Cerebellar cortex (tissue), 1 donor: Measurements from ENCODE around the gene INPP4A.

Source experiments
- DNase-seq: peaks from one replicate; pipeline ENCODE4 v3.0.0-alpha.2; 2015; ENCODE audit warnings: low spot score

INPP4A gene

DNA sequence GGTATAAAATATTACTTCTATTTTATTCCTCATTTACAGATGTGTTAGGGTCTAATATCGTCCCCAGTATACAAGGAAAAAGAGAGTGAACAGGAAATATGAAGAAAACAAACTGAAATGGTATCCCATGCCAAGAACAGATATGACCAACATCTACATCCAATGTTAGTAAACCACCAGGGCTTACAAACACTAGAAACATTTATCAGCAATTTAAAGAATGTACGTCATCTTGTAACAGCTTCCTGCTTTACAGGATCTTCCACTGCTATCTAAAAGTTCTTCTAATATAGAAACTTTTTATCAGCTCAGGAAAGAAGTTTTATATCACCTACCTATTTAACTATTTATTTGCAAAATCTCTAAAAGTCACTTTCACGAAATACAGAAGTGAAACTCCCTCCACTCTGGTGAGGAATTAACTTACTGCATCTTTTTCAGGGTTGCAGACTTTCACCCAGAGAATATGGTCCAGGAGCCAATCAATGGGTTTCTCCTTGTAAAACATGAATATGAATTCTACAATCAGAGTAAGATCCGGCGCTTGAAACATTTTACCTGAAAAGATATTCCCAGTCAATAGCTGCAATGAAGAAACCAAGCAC, 198.9 kb downstream of the INPP4A start:
- no peak for DNase-seq
